Activated CD4-positive, alpha-beta T cell treated with anti-CD3 and anti-CD28 coated beads for 4 hours (primary cell): ENCODE measurements around the gene ZNRF4.
A peak's percentile ranks its signal among the peaks of the same experiment; 100 is the strongest.
"Not testable (repeated sequence)": the region's sequence is repeated elsewhere in the genome, so short reads cannot be mapped to it uniquely, and the experiment has no call there.

ENCODE experiments used
- DNase-seq, 2 donors: peaks; one replicate each; pipeline ENCODE4 v3.0.0-alpha.2; 2020

The ZNRF4 gene

GRCh38 chr19:5455367-5456129 lies at the start of gene ZNRF4:
Gene ZNRF4, plus strand, starts transcription at chr19:5455417. Its CDS starts 75 bp downstream, at chr19:5455492.
- DNase-seq, result no peak

- DNase-seq, result not testable (repeated sequence)
Observed at GRCh38 chr19:5406198-5406597, 49.0 kb upstream of the ZNRF4 start.

GRCh38 chr19:5406816-5407215 lies 48.4 kb upstream of the ZNRF4 start:
- DNase-seq, result no peak

- DNase-seq, result no peak
Observed at GRCh38 chr19:5407356-5407755, 47.9 kb upstream of the ZNRF4 start.

- DNase-seq, result no peak
Observed at GRCh38 chr19:5417495-5418436, 37.5 kb upstream of the ZNRF4 start.

- no peak for DNase-seq
Observed at GRCh38 chr19:5418677-5419076, 36.5 kb upstream of the ZNRF4 start.

GRCh38 chr19:5420953-5421352 lies 34.3 kb upstream of the ZNRF4 start:
- no peak for DNase-seq

- no peak for DNase-seq
Observed at GRCh38 chr19:5423567-5424125, 31.6 kb upstream of the ZNRF4 start.

- no peak for DNase-seq
Observed at GRCh38 chr19:5424192-5424973, 30.8 kb upstream of the ZNRF4 start.

- DNase-seq, result no peak
Observed at GRCh38 chr19:5425260-5425659, 30.0 kb upstream of the ZNRF4 start.

GRCh38 chr19:5430237-5430636 lies 25.0 kb upstream of the ZNRF4 start:
- DNase-seq, result no peak

GRCh38 chr19:5432687-5433086 lies 22.5 kb upstream of the ZNRF4 start:
- no peak for DNase-seq

GRCh38 chr19:5434351-5434917 lies 20.8 kb upstream of the ZNRF4 start:
- no peak for DNase-seq

GRCh38 chr19:5434970-5435641 lies 20.1 kb upstream of the ZNRF4 start:
- peak; percentile 18 to 26 for DNase-seq

GRCh38 chr19:5435642-5436017 lies 19.6 kb upstream of the ZNRF4 start:
- no peak for DNase-seq

- DNase-seq, result no peak
Observed at GRCh38 chr19:5436106-5436947, 18.9 kb upstream of the ZNRF4 start.

GRCh38 chr19:5436948-5437306 lies 18.3 kb upstream of the ZNRF4 start:
- no peak for DNase-seq

- not testable (repeated sequence) for DNase-seq
Observed at GRCh38 chr19:5438756-5439155, 16.5 kb upstream of the ZNRF4 start.

- DNase-seq, result no peak
Observed at GRCh38 chr19:5439452-5439851, 15.8 kb upstream of the ZNRF4 start.

- no peak for DNase-seq
Observed at GRCh38 chr19:5440299-5440698, 14.9 kb upstream of the ZNRF4 start.

- no peak for DNase-seq
Observed at GRCh38 chr19:5443723-5444122, 11.5 kb upstream of the ZNRF4 start.
